Measurements from ENCODE around the gene C13orf42. TPM values are rescaled to one million over a fixed set of nuclear protein-coding genes. Genes with fewer than 3 reads are reported as not detected.

C13orf42 gene
- total RNA-seq, 4 donors from 2014 or later: not detected

DNA sequence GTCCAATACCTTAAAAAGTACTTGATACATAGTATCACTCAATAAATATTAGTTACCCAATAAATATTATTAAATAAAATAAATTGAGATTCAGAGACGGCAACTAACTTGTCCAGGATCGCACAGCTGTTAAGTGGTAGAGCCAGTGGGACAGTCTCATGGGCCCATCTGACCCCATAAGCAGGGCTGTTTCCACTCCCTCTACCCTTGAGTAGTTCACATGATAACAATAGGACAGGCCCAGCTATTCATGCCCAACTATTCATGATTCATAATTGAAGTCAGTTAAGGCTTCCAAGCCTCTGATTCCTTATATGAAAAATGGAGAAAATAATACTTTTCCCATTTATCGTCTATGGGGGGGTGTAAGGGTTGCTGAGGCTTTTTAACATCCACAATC, 78.2 kb downstream of the C13orf42 start:
- Histone ChIP-seq H3K9me3 (no peaks in the 10 kb centered on the region), H3K27ac (no peak overlapping the region), H3K4me1 (no peaks in the 10 kb centered on the region), H3K36me3 (no peaks in the 10 kb centered on the region), H3K4me3 (replicated peaks in 1 of 3) (no peak overlapping the region), H3K27me3 (no peaks in the 10 kb centered on the region)
- TF ChIP-seq, protein P1, sequence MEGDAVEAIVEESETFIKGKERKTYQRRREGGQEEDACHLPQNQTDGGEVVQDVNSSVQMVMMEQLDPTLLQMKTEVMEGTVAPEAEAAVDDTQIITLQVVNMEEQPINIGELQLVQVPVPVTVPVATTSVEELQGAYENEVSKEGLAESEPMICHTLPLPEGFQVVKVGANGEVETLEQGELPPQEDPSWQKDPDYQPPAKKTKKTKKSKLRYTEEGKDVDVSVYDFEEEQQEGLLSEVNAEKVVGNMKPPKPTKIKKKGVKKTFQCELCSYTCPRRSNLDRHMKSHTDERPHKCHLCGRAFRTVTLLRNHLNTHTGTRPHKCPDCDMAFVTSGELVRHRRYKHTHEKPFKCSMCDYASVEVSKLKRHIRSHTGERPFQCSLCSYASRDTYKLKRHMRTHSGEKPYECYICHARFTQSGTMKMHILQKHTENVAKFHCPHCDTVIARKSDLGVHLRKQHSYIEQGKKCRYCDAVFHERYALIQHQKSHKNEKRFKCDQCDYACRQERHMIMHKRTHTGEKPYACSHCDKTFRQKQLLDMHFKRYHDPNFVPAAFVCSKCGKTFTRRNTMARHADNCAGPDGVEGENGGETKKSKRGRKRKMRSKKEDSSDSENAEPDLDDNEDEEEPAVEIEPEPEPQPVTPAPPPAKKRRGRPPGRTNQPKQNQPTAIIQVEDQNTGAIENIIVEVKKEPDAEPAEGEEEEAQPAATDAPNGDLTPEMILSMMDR (IDR thresholded peaks at IDR 0.05): no peak
- TF ChIP-seq POLR2A (IDR thresholded peaks at IDR 0.05): no peak
- no peak for DNase-seq
- WGBS, 2 donors: 86 to 94% methylated on average over 3 of the region's 3 CpGs
- intact Hi-C loops (cut with DNase I): no loop called here

Other genes starting within 250 kb of the C13orf42 start
- gene RNASEH2B, start 201.5 kb downstream of the C13orf42 start, total RNA-seq: 100 to 1,000 TPM in 1 of 4 donors, 10 to 100 TPM in 3; 51.5 to 116 (median 79.8) TPM
- 10 to 100 TPM in 1 of 4 donors, 1 to 10 TPM in 3; 9.1 to 11.4 (median 9.4) TPM for gene FAM124A, start 111.1 kb upstream of the C13orf42 start, total RNA-seq
- gene SERPINE3, start 228.4 kb upstream of the C13orf42 start, total RNA-seq: not detected